SK-N-SH treated with all-trans-retinoic acid at 6 μM for 48 hours (cell line): ENCODE results near the gene TMEM132C.

ENCODE experiments used
- ATAC-seq: fragments of 200-7000 bp; cut with Tn5 transposase; 3 replicates; pipeline ENCODE4 v1.9.1; 2020; ENCODE audit warnings: mild to moderate bottlenecking, moderate library complexity
- ARNTL ChIP-seq: fragments of 450-650 bp; formaldehyde crosslinking; IDR thresholded peaks from 2 replicates; pipeline ENCODE4 v1.5.0; 2020; ENCODE audit warnings: low read depth, mild to moderate bottlenecking, moderate library complexity, borderline replicate concordance
- BACH2 ChIP-seq: fragments of 250-450 bp; sonication (Bioruptor Pico); IDR thresholded peaks from 2 replicates; pipeline ENCODE4 v1.9.0; 2021; ENCODE audit warnings: mild to moderate bottlenecking, borderline replicate concordance
- CSDC2 ChIP-seq: fragments of 250-450 bp; sonication (Bioruptor Pico); IDR thresholded peaks from 2 replicates; pipeline ENCODE4 v1.5.0; 2020; ENCODE audit warnings: mild to moderate bottlenecking, moderate library complexity
- ESRRG ChIP-seq: fragments of 250-450 bp; sonication (Bioruptor Pico); IDR thresholded peaks from 2 replicates; pipeline ENCODE4 v1.6.1; 2021; ENCODE audit warnings: mild to moderate bottlenecking
- GLIS3 ChIP-seq: fragments of 250-450 bp; sonication (Bioruptor Pico); IDR thresholded peaks from 2 replicates; pipeline ENCODE4 v1.5.0; 2020; ENCODE audit warnings: mild to moderate bottlenecking, moderate library complexity
- ISL1 ChIP-seq: fragments of 250-450 bp; sonication (Bioruptor Pico); IDR thresholded peaks from 2 replicates; pipeline ENCODE4 v2.1.2; 2022; ENCODE audit warnings: mild to moderate bottlenecking, moderate library complexity
- OSR1 ChIP-seq: fragments of 250-450 bp; sonication (Bioruptor Pico); IDR thresholded peaks from 2 replicates; pipeline ENCODE4 v1.8.0; 2022; ENCODE audit warnings: moderate library complexity, mild to moderate bottlenecking, inconsistent platforms
- PATZ1 ChIP-seq: fragments of 250-450 bp; sonication (Bioruptor Pico); IDR thresholded peaks from 2 replicates; pipeline ENCODE4 v1.8.0; 2020; ENCODE audit warnings: mild to moderate bottlenecking, moderate library complexity, borderline replicate concordance
- PPARA ChIP-seq: fragments of 250-450 bp; sonication (Bioruptor Pico); IDR thresholded peaks from 2 replicates; pipeline ENCODE4 v1.5.0; 2020; ENCODE audit warnings: mild to moderate bottlenecking, borderline replicate concordance
- RARB ChIP-seq: fragments of 250-450 bp; sonication (Bioruptor Pico); IDR thresholded peaks from 2 replicates; pipeline ENCODE4 v1.8.0; 2021; ENCODE audit warnings: mild to moderate bottlenecking, moderate library complexity
- SNAI2 ChIP-seq: fragments of 250-450 bp; sonication (Bioruptor Pico); IDR thresholded peaks from 2 replicates; pipeline ENCODE4 v1.5.0; 2020; ENCODE audit warnings: mild to moderate bottlenecking, moderate library complexity
- TCF4 ChIP-seq: fragments of 250-450 bp; sonication (Bioruptor Pico); IDR thresholded peaks from 2 replicates; pipeline ENCODE4 v1.8.0; 2021; ENCODE audit warnings: mild to moderate bottlenecking, moderate library complexity, borderline replicate concordance
- ZC3H10 ChIP-seq: fragments of 250-450 bp; sonication (Bioruptor Pico); IDR thresholded peaks from 2 replicates; pipeline ENCODE4 v1.5.1; 2021; ENCODE audit warnings: mild to moderate bottlenecking, moderate library complexity
- ZFP3 ChIP-seq: fragments of 250-450 bp; sonication (Bioruptor Pico); IDR thresholded peaks from 2 replicates; pipeline ENCODE4 v1.5.0; 2020; ENCODE audit warnings: mild to moderate bottlenecking, moderate library complexity
- ZFP30 ChIP-seq: fragments of 450-650 bp; formaldehyde crosslinking; IDR thresholded peaks from 2 replicates; pipeline ENCODE4 v1.5.0; 2022; ENCODE audit warnings: mild to moderate bottlenecking, moderate library complexity
- ZNF565 ChIP-seq: fragments of 450-650 bp; formaldehyde crosslinking; conservative IDR thresholded peaks from 2 replicates; pipeline ENCODE4 v1.5.0; 2020; ENCODE audit warnings: low read depth, mild to moderate bottlenecking, moderate library complexity
- ZNF70 ChIP-seq: fragments of 450-650 bp; formaldehyde crosslinking; IDR thresholded peaks from 2 replicates; pipeline ENCODE4 v1.5.0; 2020; ENCODE audit warnings: mild to moderate bottlenecking, moderate library complexity
- ZNF8 ChIP-seq: fragments of 450-650 bp; formaldehyde crosslinking; IDR thresholded peaks from 2 replicates; pipeline ENCODE4 v1.5.0; 2020; ENCODE audit warnings: mild to moderate bottlenecking, moderate library complexity
- TF ChIP-seq, protein P1 (sequence below): fragments of 250-450 bp; sonication (Bioruptor Pico); IDR thresholded peaks from 2 replicates; pipeline ENCODE4 v1.5.1; 2021; ENCODE audit warnings: mild to moderate bottlenecking, moderate library complexity
- TF ChIP-seq, protein P2 (sequence below): fragments of 250-450 bp; sonication (Bioruptor Pico); IDR thresholded peaks from 2 replicates; pipeline ENCODE4 v1.5.0; 2020; ENCODE audit warnings: mild to moderate bottlenecking, moderate library complexity
- TF ChIP-seq, protein P3 (sequence below): fragments of 250-450 bp; sonication (Bioruptor Pico); IDR thresholded peaks from 2 replicates; pipeline ENCODE4 v1.5.1; 2020; ENCODE audit warnings: low read depth, mild to moderate bottlenecking, moderate library complexity
- TF ChIP-seq, protein P4 (sequence below): fragments of 250-450 bp; sonication (Bioruptor Pico); IDR thresholded peaks from 2 replicates; pipeline ENCODE4 v1.8.0; 2021; ENCODE audit warnings: low read depth, mild to moderate bottlenecking, moderate library complexity, borderline replicate concordance

The TMEM132C gene

DNA sequence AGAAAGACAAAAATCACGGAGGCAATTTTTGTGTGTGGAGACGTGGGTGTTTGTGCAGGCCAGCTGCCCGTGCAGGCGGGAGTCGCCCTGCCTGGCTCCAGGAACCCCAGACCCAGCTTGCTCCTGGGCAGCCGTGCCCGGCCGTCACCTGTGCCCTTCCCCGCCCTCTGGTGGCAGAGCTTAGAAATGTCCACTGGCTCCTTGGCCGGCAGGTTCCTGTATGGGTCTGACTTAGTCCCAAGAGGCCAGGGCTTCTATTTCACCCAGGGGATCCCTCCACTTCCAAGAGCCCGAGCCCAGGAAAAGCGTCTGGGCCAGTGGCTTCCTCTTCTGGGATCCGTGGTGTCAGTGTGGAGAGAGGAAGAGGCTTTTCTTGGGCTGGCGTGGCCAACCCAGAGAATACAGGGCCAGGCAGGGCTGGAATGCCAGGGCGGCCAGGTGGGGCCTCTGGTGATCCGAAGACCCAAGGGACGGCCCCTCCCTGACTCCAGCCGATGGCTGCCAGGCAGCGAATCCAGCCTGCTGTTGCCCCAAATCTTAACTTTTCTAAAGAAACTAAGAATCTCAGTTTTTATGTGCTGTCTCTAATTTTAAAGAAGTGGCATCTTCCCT is 120.9 kb downstream of the TMEM132C start (continued):
- TF ChIP-seq, protein P1, sequence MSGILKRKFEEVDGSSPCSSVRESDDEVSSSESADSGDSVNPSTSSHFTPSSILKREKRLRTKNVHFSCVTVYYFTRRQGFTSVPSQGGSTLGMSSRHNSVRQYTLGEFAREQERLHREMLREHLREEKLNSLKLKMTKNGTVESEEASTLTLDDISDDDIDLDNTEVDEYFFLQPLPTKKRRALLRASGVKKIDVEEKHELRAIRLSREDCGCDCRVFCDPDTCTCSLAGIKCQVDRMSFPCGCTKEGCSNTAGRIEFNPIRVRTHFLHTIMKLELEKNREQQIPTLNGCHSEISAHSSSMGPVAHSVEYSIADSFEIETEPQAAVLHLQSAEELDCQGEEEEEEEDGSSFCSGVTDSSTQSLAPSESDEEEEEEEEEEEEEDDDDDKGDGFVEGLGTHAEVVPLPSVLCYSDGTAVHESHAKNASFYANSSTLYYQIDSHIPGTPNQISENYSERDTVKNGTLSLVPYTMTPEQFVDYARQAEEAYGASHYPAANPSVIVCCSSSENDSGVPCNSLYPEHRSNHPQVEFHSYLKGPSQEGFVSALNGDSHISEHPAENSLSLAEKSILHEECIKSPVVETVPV, result no peak

DNA sequence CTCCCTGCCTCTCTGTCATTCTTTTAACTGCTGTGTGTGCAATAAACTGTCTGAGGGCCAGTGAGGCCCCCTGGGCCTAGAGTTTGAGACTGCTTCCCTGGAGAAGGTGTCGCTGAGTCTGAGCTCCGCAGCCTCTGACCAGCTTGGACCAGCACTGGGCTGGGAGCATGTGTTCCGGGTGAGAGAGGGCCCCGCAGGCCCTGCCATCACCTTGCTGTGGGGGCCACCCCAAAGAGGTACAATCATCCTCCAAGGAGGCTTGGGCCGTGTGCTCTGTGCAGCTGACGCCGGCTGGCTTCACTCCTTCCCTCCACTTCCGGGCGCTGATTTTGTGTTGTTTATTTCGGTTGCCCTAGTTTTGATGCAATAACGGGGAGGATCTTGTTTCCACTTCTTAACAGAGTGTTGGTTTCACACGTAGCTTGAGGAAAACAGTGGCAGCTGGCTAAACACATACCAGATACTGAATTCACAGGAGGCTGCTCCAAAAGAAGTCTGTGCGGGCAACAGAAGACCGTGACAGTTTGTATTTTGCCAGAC is 121.6 kb downstream of the TMEM132C start:
- no peak for TF ChIP-seq PPARA (CRISPR knock-in tag)
- no peak for TF ChIP-seq ZFP30 (CRISPR knock-in tag)
- TF ChIP-seq GLIS3 (CRISPR knock-in tag), result no peak
- TF ChIP-seq ESRRG, result no peak
- TF ChIP-seq, protein P2, sequence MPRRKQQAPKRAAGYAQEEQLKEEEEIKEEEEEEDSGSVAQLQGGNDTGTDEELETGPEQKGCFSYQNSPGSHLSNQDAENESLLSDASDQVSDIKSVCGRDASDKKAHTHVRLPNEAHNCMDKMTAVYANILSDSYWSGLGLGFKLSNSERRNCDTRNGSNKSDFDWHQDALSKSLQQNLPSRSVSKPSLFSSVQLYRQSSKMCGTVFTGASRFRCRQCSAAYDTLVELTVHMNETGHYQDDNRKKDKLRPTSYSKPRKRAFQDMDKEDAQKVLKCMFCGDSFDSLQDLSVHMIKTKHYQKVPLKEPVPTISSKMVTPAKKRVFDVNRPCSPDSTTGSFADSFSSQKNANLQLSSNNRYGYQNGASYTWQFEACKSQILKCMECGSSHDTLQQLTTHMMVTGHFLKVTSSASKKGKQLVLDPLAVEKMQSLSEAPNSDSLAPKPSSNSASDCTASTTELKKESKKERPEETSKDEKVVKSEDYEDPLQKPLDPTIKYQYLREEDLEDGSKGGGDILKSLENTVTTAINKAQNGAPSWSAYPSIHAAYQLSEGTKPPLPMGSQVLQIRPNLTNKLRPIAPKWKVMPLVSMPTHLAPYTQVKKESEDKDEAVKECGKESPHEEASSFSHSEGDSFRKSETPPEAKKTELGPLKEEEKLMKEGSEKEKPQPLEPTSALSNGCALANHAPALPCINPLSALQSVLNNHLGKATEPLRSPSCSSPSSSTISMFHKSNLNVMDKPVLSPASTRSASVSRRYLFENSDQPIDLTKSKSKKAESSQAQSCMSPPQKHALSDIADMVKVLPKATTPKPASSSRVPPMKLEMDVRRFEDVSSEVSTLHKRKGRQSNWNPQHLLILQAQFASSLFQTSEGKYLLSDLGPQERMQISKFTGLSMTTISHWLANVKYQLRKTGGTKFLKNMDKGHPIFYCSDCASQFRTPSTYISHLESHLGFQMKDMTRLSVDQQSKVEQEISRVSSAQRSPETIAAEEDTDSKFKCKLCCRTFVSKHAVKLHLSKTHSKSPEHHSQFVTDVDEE (CRISPR knock-in tag), result no peak
- no peak for TF ChIP-seq TCF4 (CRISPR knock-in tag)
- no peak for TF ChIP-seq ZFP3
- no peak for TF ChIP-seq ZC3H10 (CRISPR knock-in tag)
- TF ChIP-seq ZNF8 (CRISPR knock-in tag), result no peak
- no peak for TF ChIP-seq ISL1
- TF ChIP-seq SNAI2 (CRISPR knock-in tag), result no peak
- TF ChIP-seq ARNTL (CRISPR knock-in tag), result no peak
- no peak for TF ChIP-seq CSDC2 (CRISPR knock-in tag)
- TF ChIP-seq PATZ1 (CRISPR knock-in tag), result no peak
- no peak for TF ChIP-seq RARB (CRISPR knock-in tag)
- TF ChIP-seq OSR1 (CRISPR knock-in tag), result no peak
- TF ChIP-seq, protein P3, sequence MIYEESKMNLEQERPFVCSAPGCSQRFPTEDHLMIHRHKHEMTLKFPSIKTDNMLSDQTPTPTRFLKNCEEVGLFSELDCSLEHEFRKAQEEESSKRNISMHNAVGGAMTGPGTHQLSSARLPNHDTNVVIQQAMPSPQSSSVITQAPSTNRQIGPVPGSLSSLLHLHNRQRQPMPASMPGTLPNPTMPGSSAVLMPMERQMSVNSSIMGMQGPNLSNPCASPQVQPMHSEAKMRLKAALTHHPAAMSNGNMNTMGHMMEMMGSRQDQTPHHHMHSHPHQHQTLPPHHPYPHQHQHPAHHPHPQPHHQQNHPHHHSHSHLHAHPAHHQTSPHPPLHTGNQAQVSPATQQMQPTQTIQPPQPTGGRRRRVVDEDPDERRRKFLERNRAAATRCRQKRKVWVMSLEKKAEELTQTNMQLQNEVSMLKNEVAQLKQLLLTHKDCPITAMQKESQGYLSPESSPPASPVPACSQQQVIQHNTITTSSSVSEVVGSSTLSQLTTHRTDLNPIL (CRISPR knock-in tag), result no peak
- TF ChIP-seq, protein P4, sequence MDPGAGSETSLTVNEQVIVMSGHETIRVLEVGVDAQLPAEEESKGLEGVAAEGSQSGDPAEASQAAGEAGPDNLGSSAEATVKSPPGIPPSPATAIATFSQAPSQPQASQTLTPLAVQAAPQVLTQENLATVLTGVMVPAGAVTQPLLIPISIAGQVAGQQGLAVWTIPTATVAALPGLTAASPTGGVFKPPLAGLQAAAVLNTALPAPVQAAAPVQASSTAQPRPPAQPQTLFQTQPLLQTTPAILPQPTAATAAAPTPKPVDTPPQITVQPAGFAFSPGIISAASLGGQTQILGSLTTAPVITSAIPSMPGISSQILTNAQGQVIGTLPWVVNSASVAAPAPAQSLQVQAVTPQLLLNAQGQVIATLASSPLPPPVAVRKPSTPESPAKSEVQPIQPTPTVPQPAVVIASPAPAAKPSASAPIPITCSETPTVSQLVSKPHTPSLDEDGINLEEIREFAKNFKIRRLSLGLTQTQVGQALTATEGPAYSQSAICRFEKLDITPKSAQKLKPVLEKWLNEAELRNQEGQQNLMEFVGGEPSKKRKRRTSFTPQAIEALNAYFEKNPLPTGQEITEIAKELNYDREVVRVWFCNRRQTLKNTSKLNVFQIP, result no peak
- TF ChIP-seq, all 23 proteins: peak for 0
- ATAC-seq, result no peak

DNA sequence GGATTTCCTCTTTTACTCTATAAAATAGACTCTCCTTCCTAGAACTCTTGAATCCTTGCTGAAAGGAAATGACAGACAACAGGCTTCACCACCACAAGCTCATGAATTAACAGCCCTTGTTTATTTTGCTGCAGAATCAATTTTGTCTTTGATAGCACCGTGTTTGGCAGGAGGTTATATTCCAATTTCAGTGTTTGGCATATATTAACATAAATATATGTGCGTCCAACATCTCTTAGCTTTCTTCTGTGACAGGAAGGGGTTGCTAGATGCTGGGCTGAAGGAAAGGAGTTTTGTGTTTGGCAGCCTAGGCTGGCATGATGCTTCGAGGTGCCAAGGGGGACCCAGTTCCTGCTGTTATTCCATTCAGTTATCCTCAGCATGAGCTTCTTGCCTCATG is 126.4 kb downstream of the TMEM132C start:
- ATAC-seq, result no peak
- TF ChIP-seq BACH2 (CRISPR knock-in tag) (no peak), TCF4 (CRISPR knock-in tag) (no peak), PATZ1 (CRISPR knock-in tag) (no peak), ZNF565 (CRISPR knock-in tag) (no peak), ZFP30 (CRISPR knock-in tag) (no peak), ESRRG (no peak), ARNTL (CRISPR knock-in tag) (no peak), PPARA (CRISPR knock-in tag) (no peak), RARB (CRISPR knock-in tag) (no peak), SNAI2 (CRISPR knock-in tag) (no peak), GLIS3 (CRISPR knock-in tag) (no peak), OSR1 (CRISPR knock-in tag) (no peak), ISL1 (no peak), ZNF70 (no peak), CSDC2 (CRISPR knock-in tag) (no peak)
- TF ChIP-seq, protein P1, result no peak
- TF ChIP-seq, protein P4, result no peak
